Activated CD8-positive, alpha-beta memory T cell treated with anti-CD3 and anti-CD28 coated beads, Interleukin-2, amount 50 U/mL, for 24 hours (primary cell): Measurements from ENCODE around the gene TF.

Source experiments
- DNase-seq: peaks from one replicate; pipeline ENCODE4 v3.0.0-alpha.2; 2020; ENCODE audit errors: extremely low read depth

The TF gene

GRCh38 chr3:133747373-133747772 is 1.2 kb downstream of the TF start:
- DNase-seq, result no peak

GRCh38 chr3:133747907-133748639 is 1.9 kb downstream of the TF start:
- no peak for DNase-seq

GRCh38 chr3:133749427-133750258 is 3.5 kb downstream of the TF start:
- no peak for DNase-seq

- no peak for DNase-seq
Measured at GRCh38 chr3:133750259-133750656, 4.1 kb downstream of the TF start.

- DNase-seq, result no peak
Measured at GRCh38 chr3:133753107-133753778, 7.0 kb downstream of the TF start.

- no peak for DNase-seq
Measured at GRCh38 chr3:133753779-133754164, 7.6 kb downstream of the TF start.

GRCh38 chr3:133754455-133754854 is 8.3 kb downstream of the TF start:
- no peak for DNase-seq

GRCh38 chr3:133754973-133755828 is 9.0 kb downstream of the TF start:
- no peak for DNase-seq

GRCh38 chr3:133756716-133757694 is 10.8 kb downstream of the TF start:
- DNase-seq, result no peak

- DNase-seq, result no peak
Measured at GRCh38 chr3:133757701-133758567, 11.7 kb downstream of the TF start.

GRCh38 chr3:133758568-133758928 is 12.4 kb downstream of the TF start:
- no peak for DNase-seq

- no peak for DNase-seq
Measured at GRCh38 chr3:133758964-133759739, 13.0 kb downstream of the TF start.

- DNase-seq, result no peak
Measured at GRCh38 chr3:133759740-133760305, 13.6 kb downstream of the TF start.

- no peak for DNase-seq
Measured at GRCh38 chr3:133760916-133761315, 14.7 kb downstream of the TF start.

- DNase-seq, result no peak
Measured at GRCh38 chr3:133761605-133762484, 15.7 kb downstream of the TF start.

- no peak for DNase-seq
Measured at GRCh38 chr3:133762539-133762938, 16.3 kb downstream of the TF start.
